ENCODE data around the gene DISC1. TPM values are rescaled to one million over a fixed set of nuclear protein-coding genes. Genes with fewer than 3 reads are reported as not detected.

Gene DISC1
- total RNA-seq, 4 donors from 2014 or later: 3.3 to 11.4 (median 4.2) TPM

- Histone ChIP-seq H3K4me1 (peaks cover 17 to 40% (median 20%) of the 10 kb centered on the region in 3 donors), H3K9me3 (peaks cover 0 to 4% (median 3%) of the 10 kb centered on the region in 3 donors), H3K36me3 (no peaks in the 10 kb centered on the region), H3K4me3 (no peak overlapping the region), H3K27me3 (no peaks in the 10 kb centered on the region), H3K27ac (no peak overlapping the region)
- 86 to 95% methylated on average over 2 of the region's 2 CpGs for WGBS, 2 donors
- intact Hi-C loops (cut with DNase I): no loop called here
- no peak for DNase-seq
- TF ChIP-seq CTCF (IDR thresholded peaks at IDR 0.05): no peak
- TF ChIP-seq POLR2A (IDR thresholded peaks at IDR 0.05): no peak
These were observed 300.3 kb downstream of the DISC1 start for GRCh38 chr1:231926933-231927332.

- TF ChIP-seq CTCF (IDR thresholded peaks at IDR 0.05) (no peak), POLR2A (IDR thresholded peaks at IDR 0.05) (no peak)
- Histone ChIP-seq H3K36me3 (no peaks in the 10 kb centered on the region), H3K4me3 (no peak overlapping the region), H3K4me1 (peaks cover 17 to 40% (median 20%) of the 10 kb centered on the region in 3 donors), H3K27me3 (no peaks in the 10 kb centered on the region), H3K9me3 (peaks cover 0 to 8% (median 5%) of the 10 kb centered on the region in 3 donors), H3K27ac (no peak overlapping the region)
- 79 to 96% methylated on average over 7 of the region's 7 CpGs for WGBS, 2 donors
- no peak for DNase-seq
- intact Hi-C loops (cut with DNase I): no loop called here
These were observed 300.8 kb downstream of the DISC1 start for GRCh38 chr1:231927431-231927830.

- Histone ChIP-seq H3K4me3 (no peak overlapping the region), H3K27me3 (no peaks in the 10 kb centered on the region), H3K4me1 (peaks cover 19 to 47% (median 20%) of the 10 kb centered on the region in 3 donors), H3K27ac (peak overlapping the region; percentile 70 to 84 (median 76)), H3K9me3 (peaks cover 0 to 8% (median 5%) of the 10 kb centered on the region in 3 donors), H3K36me3 (no peaks in the 10 kb centered on the region)
- DNase-seq: no peak
- intact Hi-C loops (cut with DNase I): no loop called here
- TF ChIP-seq POLR2A (IDR thresholded peaks at IDR 0.05): no peak
- TF ChIP-seq CTCF (IDR thresholded peaks at IDR 0.05): no peak
- 11 to 31% methylated on average over 7 to 8 of the region's 8 CpGs for WGBS, 2 donors
These were observed 302.7 kb downstream of the DISC1 start for GRCh38 chr1:231929311-231929710.

GRCh38 chr1:231930257-231930947 lies 303.8 kb downstream of the DISC1 start:
- Histone ChIP-seq H3K9me3 (peaks cover 0 to 8% (median 5%) of the 10 kb centered on the region in 3 donors), H3K4me1 (peaks cover 25 to 58% (median 29%) of the 10 kb centered on the region in 3 donors), H3K27me3 (no peaks in the 10 kb centered on the region), H3K27ac (peak overlapping the region; percentile 70 to 84 (median 76)), H3K4me3 (no peak overlapping the region), H3K36me3 (no peaks in the 10 kb centered on the region)
- DNase-seq: no peak
- WGBS, 2 donors: 74 to 76% methylated on average over 7 of the region's 7 CpGs
- intact Hi-C loops (cut with DNase I): no loop called here
- TF ChIP-seq CTCF (IDR thresholded peaks at IDR 0.05) (no peak), POLR2A (IDR thresholded peaks at IDR 0.05) (no peak)

- WGBS, 2 donors: 53 to 63% methylated on average over 2 to 3 of the region's 4 CpGs
- H3K9me3 ChIP-seq: peaks cover 0 to 8% (median 5%) of the 10 kb centered on the region in 3 donors
- no peak overlapping the region for H3K4me3 ChIP-seq
- no peaks in the 10 kb centered on the region for H3K36me3 ChIP-seq
- peaks cover 32 to 65% (median 35%) of the 10 kb centered on the region in 3 donors for H3K4me1 ChIP-seq
- H3K27me3 ChIP-seq: no peaks in the 10 kb centered on the region
- DNase-seq: no peak
- TF ChIP-seq POLR2A (IDR thresholded peaks at IDR 0.05): no peak
- TF ChIP-seq CTCF (IDR thresholded peaks at IDR 0.05): no peak
- intact Hi-C loops (cut with DNase I): no loop called here
- peak overlapping the region; percentile 45 to 84 (median 76) for H3K27ac ChIP-seq
These were observed 304.6 kb downstream of the DISC1 start for GRCh38 chr1:231931146-231931545.
